Measurements from ENCODE around the gene NDC1. TPM values are rescaled to one million over a fixed set of nuclear protein-coding genes. Genes with fewer than 3 reads are reported as not detected.
A peak's percentile ranks its signal among the peaks of the same experiment; 100 is the strongest.

The NDC1 gene
- total and polyA plus RNA-seq, 2 of the 4 experiments (the other 2 are of a cell fraction) = 11.8 to 33.9 TPM

- Histone ChIP-seq H3K9ac (ENCODE audit: low read depth, low read length) (no peak overlapping the region), H3K9me1 (ENCODE audit: insufficient read depth, low read length) (no peaks in the 10 kb centered on the region; the same call in 1 of the 2 replicates), H3K18ac (ENCODE audit: low read depth, low read length) (peak overlapping the region; percentile 20; the same call in 1 of the 2 replicates), H4K8ac (ENCODE audit: low read depth in 2 of 2, low read length in 2 of 2) (peak overlapping the region; percentile 1 to 92; a peak in 3 of 4 replicates), H3K4me1 (ENCODE audit: control insufficient read depth, insufficient read depth, low read length) (peaks cover 8% of the 10 kb centered on the region; the same call in 1 of the 2 replicates), H3K4ac (ENCODE audit: low read depth, low read length) (peak overlapping the region; percentile 9; the same call in 1 of the 2 replicates), H3K79me1 (ENCODE audit: low read depth in 1 of 2, low read length in 2 of 2) (peaks cover 0 to 13% of the 10 kb centered on the region in 2 experiments; a peak in 2 of 4 replicates), H3K4me2 (ENCODE audit: low read depth, low read length) (peak overlapping the region; percentile 99), H3K27ac (ENCODE audit: insufficient read depth, low read length) (no peak overlapping the region), H2BK15ac (ENCODE audit: low read depth, low read length) (no peak overlapping the region), H3K14ac (replicated peaks; ENCODE audit: low read depth, low read length) (no peak overlapping the region; the same call in 1 of the 2 replicates), H3K56ac (ENCODE audit: extremely low read depth, insufficient read depth, low read length) (no peak overlapping the region), H2BK5ac (ENCODE audit: low read depth, low read length, poor library complexity, severe bottlenecking) (peak overlapping the region; percentile 94), H2AFZ (replicated peaks; ENCODE audit: low read length, poor library complexity) (no peak overlapping the region), H3K23ac (ENCODE audit: low read depth, low read length) (no peak overlapping the region; the same call in 1 of the 2 replicates), H4K91ac (ENCODE audit: insufficient read depth, low read depth, low read length) (no peak overlapping the region), H3K9me3 (ENCODE audit: control insufficient read depth, insufficient read depth, low read length) (no peaks in the 10 kb centered on the region), H4K5ac (ENCODE audit: low read depth, low read length) (peak overlapping the region; percentile 83; the same call in 1 of the 2 replicates), H2BK20ac (ENCODE audit: low read depth, low read length) (no peak overlapping the region), H3K4me3 (ENCODE audit: insufficient read depth, low read depth, low read length) (no peak overlapping the region), H4K20me1 (ENCODE audit: insufficient read depth, low read length) (no peaks in the 10 kb centered on the region), H2AK9ac (replicated peaks; ENCODE audit: low read depth, low read length, poor library complexity) (no peak overlapping the region), H2AK5ac (ENCODE audit: low read depth, low read length) (no peak overlapping the region), H3K27me3 (ENCODE audit: control insufficient read depth, insufficient read depth, low read length) (no peaks in the 10 kb centered on the region), H2BK120ac (ENCODE audit: low read depth, low read length) (peak overlapping the region; percentile 50; the same call in 1 of the 2 replicates), H3K36me3 (ENCODE audit: control insufficient read depth, insufficient read depth, low read length) (no peaks in the 10 kb centered on the region)
- dilution Hi-C loops (cut with HindIII; ENCODE audit: low sequenced_read_pairs, unreplicated experiment) (no loop called here), in situ Hi-C loops (cut with MboI; ENCODE audit: low sequenced_read_pairs) (no loop called here), intact Hi-C loops (cut with micrococcal nuclease) (no loop called here)
- ATAC-seq (ENCODE audit: low read depth) (no peak), DNase-seq (no peak)
- BruUV-seq (replicated peaks) = no TSS peak
- TF ChIP-seq SMC3 (IDR thresholded peaks at IDR 0.05; ENCODE audit: low read depth, low read length) (no peak), USF2 (IDR thresholded peaks at IDR 0.05; ENCODE audit: low read depth, low read length) (no peak), POLR2A (IDR thresholded peaks at IDR 0.05; ENCODE audit: low read depth, low read length) (no peak), MAZ (IDR thresholded peaks at IDR 0.05; ENCODE audit: borderline replicate concordance, low read depth, low read length) (no peak), NFE2L2 (IDR thresholded peaks at IDR 0.05; ENCODE audit: low read depth, low read length) (no peak), FOS (IDR thresholded peaks at IDR 0.05; ENCODE audit: low read depth, low read length) (no peak), CEBPB (IDR thresholded peaks at IDR 0.05; ENCODE audit: low read depth, low read length) (no peak), RFX5 (IDR thresholded peaks at IDR 0.05; ENCODE audit: low read depth, low read length) (no peak), RAD21 (IDR thresholded peaks at IDR 0.05; ENCODE audit: low read length) (no peak), RCOR1 (IDR thresholded peaks at IDR 0.05; ENCODE audit: insufficient replicate concordance, low read length) (no peak), CHD1 (IDR thresholded peaks at IDR 0.05; ENCODE audit: low read depth, low read length) (no peak), MXI1 (IDR thresholded peaks at IDR 0.05; ENCODE audit: borderline replicate concordance, low read depth, low read length) (no peak), ELK1 (IDR thresholded peaks at IDR 0.05; ENCODE audit: borderline replicate concordance, low read depth, low read length) (no peak), CTCF (conservative IDR thresholded peaks at IDR 0.05; ENCODE audit: low read depth, low read length) (no peak), BHLHE40 (IDR thresholded peaks at IDR 0.05; ENCODE audit: low read depth, low read length) (no peak), MAFK (IDR thresholded peaks at IDR 0.05; ENCODE audit: low read depth, low read length) (no peak)
- CTCF ChIA-PET = no interaction called here
- POLR2A ChIA-PET (ENCODE audit: unreplicated experiment) = no interaction called here
- WGBS, 2 experiments (ENCODE audit: extremely low coverage in 2 of 2, insufficient read length in 1 of 2) = no CpG with 5 or more reads among the region's 3 CpGs
Measured at GRCh38 chr1:53766194-53766742, 71.8 kb downstream of the NDC1 start.

All from IMR-90 (cell line).